ENCODE results near the gene CACNG4.

CACNG4 gene

DNA sequence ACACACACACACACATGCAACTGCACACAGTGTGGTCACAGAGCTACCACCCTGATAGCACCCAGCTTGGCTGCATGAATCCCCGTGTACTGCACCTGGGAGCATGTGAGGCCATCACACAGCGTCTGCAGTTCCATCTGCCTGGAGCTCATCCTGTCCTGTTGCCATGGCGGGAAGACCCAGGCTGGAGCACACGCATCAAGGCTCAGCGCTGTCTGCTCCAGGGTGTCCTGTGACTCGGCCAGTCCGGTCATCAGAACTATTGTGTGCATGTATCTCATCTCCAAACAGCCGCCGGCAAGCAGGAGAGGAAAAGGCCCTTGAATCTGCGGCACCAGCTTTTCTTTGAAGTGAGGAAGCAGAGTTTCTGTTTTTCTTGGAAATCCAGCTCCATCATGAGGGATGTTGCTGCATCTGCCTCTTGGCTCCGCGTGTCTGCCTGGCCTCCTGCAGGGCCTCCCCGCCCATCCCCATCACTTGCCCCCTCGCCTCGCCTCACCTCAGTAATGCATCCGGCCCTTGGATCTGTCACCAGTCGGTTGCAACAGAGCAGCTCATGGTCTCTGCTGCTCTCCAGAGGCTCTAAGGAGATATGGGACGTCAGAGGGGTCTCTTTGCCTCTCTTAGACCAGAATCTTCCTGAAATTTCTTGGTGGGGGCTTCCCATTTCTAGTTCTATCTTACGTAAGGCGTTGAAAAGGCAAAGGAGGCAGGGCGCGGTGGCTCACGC is 23.7 kb downstream of the CACNG4 start:
- H3K4me2 ChIP-seq (ENCODE audit: low read length), result no peak overlapping the region
- no peaks in the 10 kb centered on the region for H3K27me3 ChIP-seq (ENCODE audit: control insufficient read depth, insufficient read depth, low read length)
- H3K4me1 ChIP-seq, result no peaks in the 10 kb centered on the region
- no peak overlapping the region for H3K4me3 ChIP-seq (ENCODE audit: low read depth, low read length)
- H2AFZ ChIP-seq, result no peak overlapping the region
- no peaks in the 10 kb centered on the region for H3K79me2 ChIP-seq
- H3K9ac ChIP-seq, result no peak overlapping the region
- no peaks in the 10 kb centered on the region for H3K9me3 ChIP-seq (ENCODE audit: control insufficient read depth, low read length)
- TF ChIP-seq, protein P1, sequence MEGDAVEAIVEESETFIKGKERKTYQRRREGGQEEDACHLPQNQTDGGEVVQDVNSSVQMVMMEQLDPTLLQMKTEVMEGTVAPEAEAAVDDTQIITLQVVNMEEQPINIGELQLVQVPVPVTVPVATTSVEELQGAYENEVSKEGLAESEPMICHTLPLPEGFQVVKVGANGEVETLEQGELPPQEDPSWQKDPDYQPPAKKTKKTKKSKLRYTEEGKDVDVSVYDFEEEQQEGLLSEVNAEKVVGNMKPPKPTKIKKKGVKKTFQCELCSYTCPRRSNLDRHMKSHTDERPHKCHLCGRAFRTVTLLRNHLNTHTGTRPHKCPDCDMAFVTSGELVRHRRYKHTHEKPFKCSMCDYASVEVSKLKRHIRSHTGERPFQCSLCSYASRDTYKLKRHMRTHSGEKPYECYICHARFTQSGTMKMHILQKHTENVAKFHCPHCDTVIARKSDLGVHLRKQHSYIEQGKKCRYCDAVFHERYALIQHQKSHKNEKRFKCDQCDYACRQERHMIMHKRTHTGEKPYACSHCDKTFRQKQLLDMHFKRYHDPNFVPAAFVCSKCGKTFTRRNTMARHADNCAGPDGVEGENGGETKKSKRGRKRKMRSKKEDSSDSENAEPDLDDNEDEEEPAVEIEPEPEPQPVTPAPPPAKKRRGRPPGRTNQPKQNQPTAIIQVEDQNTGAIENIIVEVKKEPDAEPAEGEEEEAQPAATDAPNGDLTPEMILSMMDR (IDR thresholded peaks at IDR 0.05), result no peak
- no peak overlapping the region for H3K27ac ChIP-seq
- no peaks in the 10 kb centered on the region for H3K36me3 ChIP-seq (ENCODE audit: control insufficient read depth, insufficient read depth, low read length)

DNA sequence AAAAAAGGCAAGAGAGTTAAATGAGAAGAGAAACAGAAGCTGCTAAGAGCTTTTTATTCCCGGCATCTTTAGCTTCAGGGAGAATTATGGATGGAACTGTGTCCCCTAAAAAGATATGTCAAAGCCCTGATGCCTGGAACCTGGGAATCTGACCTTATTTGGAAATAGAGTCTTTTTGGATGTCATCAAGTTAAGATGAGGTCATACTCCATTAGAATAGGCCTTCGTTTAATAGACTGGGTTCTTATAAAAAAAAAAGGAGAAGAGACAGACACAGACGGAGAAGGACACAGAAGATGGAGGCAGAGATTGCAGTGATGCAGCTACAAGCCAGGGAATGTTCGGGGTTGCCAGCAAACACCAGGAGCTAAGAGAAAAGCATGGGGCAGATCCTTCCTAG is 24.6 kb downstream of the CACNG4 start:
- Histone ChIP-seq H3K9me3 (ENCODE audit: control insufficient read depth, low read length) (no peaks in the 10 kb centered on the region), H3K9ac (no peak overlapping the region), H3K4me3 (ENCODE audit: low read depth, low read length) (no peak overlapping the region), H2AFZ (no peak overlapping the region), H3K4me1 (no peaks in the 10 kb centered on the region), H3K27ac (no peak overlapping the region), H3K27me3 (ENCODE audit: control insufficient read depth, insufficient read depth, low read length) (no peaks in the 10 kb centered on the region), H3K36me3 (ENCODE audit: control insufficient read depth, insufficient read depth, low read length) (no peaks in the 10 kb centered on the region), H3K79me2 (no peaks in the 10 kb centered on the region), H3K4me2 (ENCODE audit: low read length) (no peak overlapping the region)
- TF ChIP-seq, protein P1 (IDR thresholded peaks at IDR 0.05), result no peak

DNA sequence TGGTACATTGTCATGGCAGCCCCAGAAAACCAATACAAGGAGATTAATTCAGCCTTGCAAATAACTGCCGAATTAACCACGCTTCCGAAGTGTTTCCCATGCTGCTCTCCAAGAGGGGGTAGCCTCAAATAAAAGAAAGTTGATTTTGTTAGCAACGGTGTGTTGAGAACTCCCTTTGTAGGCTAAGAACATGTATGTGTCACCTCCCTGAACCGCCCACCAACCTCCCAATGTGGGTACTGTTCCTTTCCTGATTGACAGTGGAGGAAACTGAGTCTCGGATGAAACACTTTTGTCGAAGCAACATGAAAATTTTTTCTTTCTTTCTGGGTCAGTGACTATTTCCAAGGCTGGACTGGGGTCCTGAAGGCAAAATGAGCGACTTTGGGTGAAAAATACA is 25.1 kb downstream of the CACNG4 start:
- TF ChIP-seq, protein P1 (IDR thresholded peaks at IDR 0.05), result no peak
- Histone ChIP-seq H3K4me1 (no peaks in the 10 kb centered on the region), H3K27ac (no peak overlapping the region), H3K9ac (no peak overlapping the region), H3K4me3 (ENCODE audit: low read depth, low read length) (no peak overlapping the region), H3K4me2 (ENCODE audit: low read length) (no peak overlapping the region), H3K36me3 (ENCODE audit: control insufficient read depth, insufficient read depth, low read length) (no peaks in the 10 kb centered on the region), H3K27me3 (ENCODE audit: control insufficient read depth, insufficient read depth, low read length) (no peaks in the 10 kb centered on the region), H3K79me2 (no peaks in the 10 kb centered on the region), H3K9me3 (ENCODE audit: control insufficient read depth, low read length) (no peaks in the 10 kb centered on the region), H2AFZ (no peak overlapping the region)

DNA sequence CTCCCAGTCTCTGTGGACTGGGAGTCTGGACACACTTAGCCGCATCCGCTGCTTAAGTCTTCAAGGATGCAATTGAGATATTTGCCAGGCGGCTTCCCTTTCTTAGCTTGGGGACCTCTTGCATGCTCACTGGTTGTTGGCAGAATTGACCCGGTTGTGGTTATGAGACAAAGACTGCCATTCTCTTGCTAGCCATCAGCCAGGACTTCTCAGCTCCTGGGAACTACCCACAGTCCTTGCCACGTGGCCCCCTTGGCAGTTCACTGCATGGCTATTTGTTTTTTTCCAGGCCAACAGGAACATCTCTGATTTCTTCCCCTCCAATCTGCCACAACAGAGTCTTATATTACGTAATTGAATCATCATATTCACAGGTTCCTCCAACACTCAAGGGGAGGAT is 25.5 kb downstream of the CACNG4 start:
- no peak overlapping the region for H3K27ac ChIP-seq

More for the DNA sequence above, 25.5 kb downstream of the CACNG4 start:
- Histone ChIP-seq H3K27me3 (ENCODE audit: control insufficient read depth, insufficient read depth, low read length) (no peaks in the 10 kb centered on the region), H3K4me3 (ENCODE audit: low read depth, low read length) (no peak overlapping the region), H3K79me2 (no peaks in the 10 kb centered on the region), H3K36me3 (ENCODE audit: control insufficient read depth, insufficient read depth, low read length) (no peaks in the 10 kb centered on the region), H3K4me1 (no peaks in the 10 kb centered on the region), H2AFZ (no peak overlapping the region), H3K9ac (no peak overlapping the region), H3K4me2 (ENCODE audit: low read length) (no peak overlapping the region), H3K9me3 (ENCODE audit: control insufficient read depth, low read length) (no peaks in the 10 kb centered on the region)
- TF ChIP-seq, protein P1 (IDR thresholded peaks at IDR 0.05), result no peak

Data from parathyroid adenoma (tissue), 2 donors.